ENCODE measurements around the gene CARMIL1. TPM values are rescaled to one million over a fixed set of nuclear protein-coding genes. Genes with fewer than 3 reads are reported as not detected.

CARMIL1 gene
- total RNA-seq, 2 experiments from 2014 or later = 3.9 to 4.0 TPM

DNA sequence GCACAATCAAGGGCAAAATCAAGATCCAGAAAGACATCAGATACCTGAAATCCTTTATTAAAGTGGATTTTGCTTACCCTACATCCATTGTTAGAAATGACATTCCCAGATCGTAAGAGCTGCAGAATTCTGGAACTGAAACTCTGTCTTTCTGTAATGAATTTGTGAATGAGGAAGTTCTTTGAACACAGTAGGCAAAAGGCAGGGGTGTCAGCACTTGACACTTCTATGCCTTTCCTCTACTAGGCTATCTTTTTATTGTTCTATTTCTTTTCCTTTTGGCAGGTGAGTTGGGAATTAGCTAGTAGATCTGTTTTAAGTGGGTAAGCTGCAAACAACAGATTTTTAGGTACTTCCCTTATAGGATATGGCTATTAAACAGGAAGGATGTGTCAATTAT, 126.3 kb downstream of the CARMIL1 start:
- H3K4me1 Mint-ChIP-seq (ENCODE audit: low read depth) = peaks cover 19% of the 10 kb centered on the region
- CTCF ChIA-PET = interaction anchor here (1.1 to 1.4 kb wide), 3 partner anchors 35 to 126 kb away, joined by 4 to 10 read pairs (median 5); partner anchors contain the start of gene CARMIL1
- intact Hi-C loops (cut with micrococcal nuclease) = loop anchor here (1.0 to 10.0 kb wide), 5 partner anchors 13 to 451 kb away; no protein-coding TSS in a partner anchor
- no peak for DNase-seq
- no peaks in the 10 kb centered on the region for H3K27me3 Mint-ChIP-seq (ENCODE audit: low read depth)
- H3K4me3 Mint-ChIP-seq = no peak overlapping the region
- H3K9me3 Mint-ChIP-seq = no peaks in the 10 kb centered on the region
- H3K27ac Mint-ChIP-seq = no peak overlapping the region
- no peaks in the 10 kb centered on the region for H3K36me3 Mint-ChIP-seq (ENCODE audit: low read depth)

DNA sequence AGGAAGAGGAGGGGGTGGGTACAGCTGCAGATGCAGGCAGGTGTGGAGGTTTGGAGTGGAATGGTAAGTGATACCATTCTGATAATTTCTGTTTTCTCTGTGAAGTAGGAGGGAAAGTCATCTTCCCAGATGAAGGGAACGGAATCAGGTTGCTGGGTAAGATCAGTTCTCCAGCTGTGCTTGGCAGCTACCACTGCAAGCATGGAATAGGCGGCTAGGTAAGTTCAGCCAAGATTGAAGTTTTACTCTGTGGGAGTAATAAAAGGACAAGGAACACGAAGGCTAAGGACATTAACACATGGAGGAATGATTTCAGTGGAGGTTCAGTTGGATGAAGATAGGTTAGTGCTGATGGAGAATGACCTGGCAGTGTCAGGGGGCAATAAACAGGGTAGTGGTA, 128.3 kb downstream of the CARMIL1 start:
- CTCF ChIA-PET = no interaction called here
- Mint-ChIP-seq H3K4me1 (ENCODE audit: low read depth) (peaks cover 29% of the 10 kb centered on the region), H3K9me3 (no peaks in the 10 kb centered on the region), H3K4me3 (no peak overlapping the region), H3K27me3 (ENCODE audit: low read depth) (no peaks in the 10 kb centered on the region), H3K36me3 (ENCODE audit: low read depth) (no peaks in the 10 kb centered on the region), H3K27ac (no peak overlapping the region)
- intact Hi-C loops (cut with micrococcal nuclease) = loop anchor here (5.0 to 10.0 kb wide), 2 partner anchors 270 to 453 kb away; no protein-coding TSS in a partner anchor
- DNase-seq = no peak

- Mint-ChIP-seq H3K27ac (peak overlapping the region; percentile 83), H3K4me1 (ENCODE audit: low read depth) (peaks cover 38% of the 10 kb centered on the region), H3K27me3 (ENCODE audit: low read depth) (no peaks in the 10 kb centered on the region), H3K4me3 (peak overlapping the region; percentile 72), H3K36me3 (ENCODE audit: low read depth) (no peaks in the 10 kb centered on the region), H3K9me3 (no peaks in the 10 kb centered on the region)
- intact Hi-C loops (cut with micrococcal nuclease) = no loop called here
- peak; percentile 20 for DNase-seq
- CTCF ChIA-PET = no interaction called here
Measured at GRCh38 chr6:25410102-25410501, 130.9 kb downstream of the CARMIL1 start.

DNA sequence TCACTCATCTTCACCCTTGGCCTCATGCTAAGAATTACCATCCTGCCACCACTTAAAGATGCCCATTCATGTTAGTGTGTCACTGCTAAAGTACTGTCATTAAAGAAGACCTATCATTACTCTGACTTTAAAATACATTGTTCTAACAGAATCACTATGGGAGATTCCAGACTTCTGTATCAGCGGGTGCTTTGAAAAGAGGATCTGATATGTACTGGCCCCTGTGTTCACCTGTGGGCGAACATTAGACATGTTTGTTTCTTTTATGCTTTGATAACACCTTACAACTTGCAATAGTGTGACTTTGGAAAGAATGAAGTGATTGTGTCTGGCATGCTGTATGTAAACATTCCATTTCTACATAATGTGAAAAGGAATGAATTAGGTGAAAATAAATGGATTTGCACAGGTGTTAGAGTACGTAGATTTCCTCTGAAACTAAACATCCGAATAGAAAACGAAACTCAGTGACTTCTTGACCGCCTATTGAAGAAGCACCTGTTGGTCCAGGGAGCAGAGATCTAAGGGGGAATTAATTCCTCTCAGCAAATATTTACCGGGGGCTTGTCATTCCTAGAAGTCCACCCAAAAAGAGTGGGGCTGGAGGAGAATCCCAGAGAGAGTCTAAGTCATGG, 132.3 kb downstream of the CARMIL1 start:
- H3K4me1 Mint-ChIP-seq (ENCODE audit: low read depth) = peaks cover 44% of the 10 kb centered on the region
- CTCF ChIA-PET = no interaction called here
- no peak overlapping the region for H3K4me3 Mint-ChIP-seq
- no peaks in the 10 kb centered on the region for H3K27me3 Mint-ChIP-seq (ENCODE audit: low read depth)
- DNase-seq = no peak
- no peaks in the 10 kb centered on the region for H3K36me3 Mint-ChIP-seq (ENCODE audit: low read depth)
- H3K27ac Mint-ChIP-seq = no peak overlapping the region
- no peaks in the 10 kb centered on the region for H3K9me3 Mint-ChIP-seq
- intact Hi-C loops (cut with micrococcal nuclease) = no loop called here

- DNase-seq = peak; percentile 26
- CTCF ChIA-PET = interaction anchor here (0.9 to 1.0 kb wide), 2 partner anchors 148 kb away, joined by 3 read pairs; no protein-coding TSS in a partner anchor
- H3K27ac Mint-ChIP-seq = no peak overlapping the region
- peaks cover 44% of the 10 kb centered on the region for H3K4me1 Mint-ChIP-seq (ENCODE audit: low read depth)
- H3K9me3 Mint-ChIP-seq = no peaks in the 10 kb centered on the region
- H3K27me3 Mint-ChIP-seq (ENCODE audit: low read depth) = no peaks in the 10 kb centered on the region
- intact Hi-C loops (cut with micrococcal nuclease) = no loop called here
- no peaks in the 10 kb centered on the region for H3K36me3 Mint-ChIP-seq (ENCODE audit: low read depth)
- H3K4me3 Mint-ChIP-seq = no peak overlapping the region
Measured at GRCh38 chr6:25413207-25413905, 134.2 kb downstream of the CARMIL1 start.

GRCh38 chr6:25414168-25414567, 135.0 kb downstream of the CARMIL1 start:
- no peak overlapping the region for H3K4me3 Mint-ChIP-seq
- H3K9me3 Mint-ChIP-seq = no peaks in the 10 kb centered on the region
- intact Hi-C loops (cut with micrococcal nuclease) = no loop called here
- no peaks in the 10 kb centered on the region for H3K27me3 Mint-ChIP-seq (ENCODE audit: low read depth)
- H3K4me1 Mint-ChIP-seq (ENCODE audit: low read depth) = peaks cover 42% of the 10 kb centered on the region
- DNase-seq = no peak
- CTCF ChIA-PET = interaction anchor here (0.9 kb wide), 1 partner anchor 149 kb away, joined by 3 read pairs; no protein-coding TSS in a partner anchor
- no peak overlapping the region for H3K27ac Mint-ChIP-seq
- H3K36me3 Mint-ChIP-seq (ENCODE audit: low read depth) = no peaks in the 10 kb centered on the region

DNA sequence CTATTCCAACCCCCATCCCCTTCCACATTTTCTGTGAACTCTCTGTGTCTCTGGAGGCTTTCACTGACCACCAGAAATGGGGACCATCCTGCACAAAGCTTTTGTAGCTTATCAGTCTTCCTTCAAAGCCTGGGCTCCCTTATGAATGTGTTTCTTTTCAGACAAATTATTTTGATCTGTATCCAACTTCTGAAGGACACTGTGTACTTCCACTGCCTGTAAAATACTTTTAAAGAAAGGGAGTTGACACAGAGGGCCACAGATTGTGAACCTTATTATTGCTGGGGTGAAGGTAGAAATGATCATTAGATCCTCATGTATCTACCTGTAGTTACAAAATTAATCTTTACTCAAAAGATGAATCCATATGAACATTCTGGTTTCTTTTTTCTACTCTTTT, 135.6 kb downstream of the CARMIL1 start:
- Mint-ChIP-seq H3K4me3 (no peak overlapping the region), H3K9me3 (peaks cover 1% of the 10 kb centered on the region), H3K27ac (no peak overlapping the region), H3K4me1 (ENCODE audit: low read depth) (peaks cover 45% of the 10 kb centered on the region), H3K36me3 (ENCODE audit: low read depth) (no peaks in the 10 kb centered on the region), H3K27me3 (ENCODE audit: low read depth) (no peaks in the 10 kb centered on the region)
- intact Hi-C loops (cut with micrococcal nuclease) = no loop called here
- DNase-seq = no peak
- CTCF ChIA-PET = no interaction called here

DNA sequence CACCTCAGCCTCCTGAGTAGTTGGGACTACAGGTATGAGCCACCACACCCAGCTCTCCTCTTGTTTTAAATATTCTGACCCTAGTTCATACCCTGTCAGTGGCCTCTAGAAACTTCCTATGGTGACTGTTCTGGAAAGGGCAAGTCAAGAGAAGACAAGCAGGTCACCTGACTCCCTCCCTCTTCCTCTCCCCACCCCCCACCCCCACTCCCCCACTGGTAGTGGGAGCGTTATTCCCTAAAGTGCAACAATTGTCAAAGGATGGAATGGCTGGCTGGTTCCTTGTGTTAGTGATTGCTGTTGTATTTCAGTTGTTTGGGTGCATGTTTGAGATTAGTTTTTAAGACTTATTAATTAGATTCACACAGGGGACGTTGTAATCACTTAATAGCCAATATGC, 136.1 kb downstream of the CARMIL1 start:
- intact Hi-C loops (cut with micrococcal nuclease) = no loop called here
- CTCF ChIA-PET = no interaction called here
- no peak for DNase-seq
- H3K27me3 Mint-ChIP-seq (ENCODE audit: low read depth) = no peaks in the 10 kb centered on the region
- H3K27ac Mint-ChIP-seq = no peak overlapping the region
- no peak overlapping the region for H3K4me3 Mint-ChIP-seq
- H3K9me3 Mint-ChIP-seq = peaks cover 1% of the 10 kb centered on the region
- no peaks in the 10 kb centered on the region for H3K36me3 Mint-ChIP-seq (ENCODE audit: low read depth)
- peaks cover 41% of the 10 kb centered on the region for H3K4me1 Mint-ChIP-seq (ENCODE audit: low read depth)

DNA sequence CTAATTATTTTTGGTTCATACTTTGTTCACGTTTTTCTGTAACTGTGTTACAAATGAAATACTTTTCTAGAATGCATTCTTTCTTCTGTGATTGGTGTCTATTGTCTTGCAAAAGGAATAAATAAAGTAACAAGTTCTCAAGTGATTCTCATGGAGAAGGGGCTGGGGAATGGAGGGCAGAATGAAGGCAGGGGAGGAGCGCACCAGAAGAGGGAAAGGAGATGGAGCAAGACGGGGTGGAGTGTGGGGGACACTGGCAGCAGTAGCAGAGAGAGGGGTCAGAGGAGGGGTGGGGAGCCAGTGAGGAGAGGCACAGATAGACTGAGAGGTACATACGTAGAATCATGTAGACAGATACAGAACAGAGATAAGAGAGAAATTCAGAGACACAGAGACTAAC, 136.5 kb downstream of the CARMIL1 start:
- DNase-seq = no peak
- CTCF ChIA-PET = no interaction called here
- Mint-ChIP-seq H3K27me3 (ENCODE audit: low read depth) (no peaks in the 10 kb centered on the region), H3K4me1 (ENCODE audit: low read depth) (peaks cover 39% of the 10 kb centered on the region), H3K27ac (no peak overlapping the region), H3K9me3 (peaks cover 1% of the 10 kb centered on the region), H3K4me3 (no peak overlapping the region), H3K36me3 (ENCODE audit: low read depth) (no peaks in the 10 kb centered on the region)
- intact Hi-C loops (cut with micrococcal nuclease) = no loop called here

- intact Hi-C loops (cut with micrococcal nuclease) = no loop called here
- peaks cover 32% of the 10 kb centered on the region for H3K4me1 Mint-ChIP-seq (ENCODE audit: low read depth)
- no peak for DNase-seq
- peaks cover 1% of the 10 kb centered on the region for H3K9me3 Mint-ChIP-seq
- H3K27ac Mint-ChIP-seq = no peak overlapping the region
- CTCF ChIA-PET = interaction anchor here (1.0 to 1.1 kb wide), 2 partner anchors 87 to 152 kb away, joined by 3 read pairs; no protein-coding TSS in a partner anchor
- H3K36me3 Mint-ChIP-seq (ENCODE audit: low read depth) = no peaks in the 10 kb centered on the region
- H3K27me3 Mint-ChIP-seq (ENCODE audit: low read depth) = no peaks in the 10 kb centered on the region
- H3K4me3 Mint-ChIP-seq = no peak overlapping the region
Measured at GRCh38 chr6:25417046-25417605, 138.0 kb downstream of the CARMIL1 start.

DNA sequence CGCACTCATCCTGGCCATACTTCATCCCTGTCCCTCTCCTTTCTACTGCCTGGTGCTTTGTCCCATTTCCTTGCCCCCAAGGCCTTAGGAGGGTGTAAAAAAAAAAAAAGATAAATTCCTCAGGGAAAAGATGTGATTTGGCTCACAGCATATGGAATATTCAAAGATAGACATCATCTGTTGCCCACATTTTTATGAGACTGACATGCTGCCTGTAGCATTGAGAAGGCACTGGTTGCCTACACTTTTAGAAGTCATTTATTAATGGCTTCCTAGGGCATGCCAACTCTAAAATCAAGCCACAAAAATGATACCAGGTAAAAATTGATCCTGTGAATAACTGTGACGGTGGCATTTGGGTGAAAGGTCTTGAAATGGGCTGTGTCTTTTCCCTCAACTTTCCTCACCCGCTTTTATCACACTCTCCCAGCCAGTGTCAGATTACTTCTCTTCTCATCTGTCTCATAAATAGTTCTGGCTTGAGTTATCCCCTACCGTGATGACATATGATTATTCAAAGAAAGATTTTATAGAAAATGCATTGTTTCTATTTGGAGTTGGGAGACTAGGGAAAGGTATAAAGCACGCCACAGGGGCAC, 139.4 kb downstream of the CARMIL1 start:
- H3K36me3 Mint-ChIP-seq (ENCODE audit: low read depth) = no peaks in the 10 kb centered on the region
- H3K27ac Mint-ChIP-seq = no peak overlapping the region
- H3K4me3 Mint-ChIP-seq = no peak overlapping the region
- CTCF ChIA-PET = no interaction called here
- H3K4me1 Mint-ChIP-seq (ENCODE audit: low read depth) = peaks cover 18% of the 10 kb centered on the region
- intact Hi-C loops (cut with micrococcal nuclease) = loop anchor here (2.0 kb wide), 1 partner anchor 14 kb away; no protein-coding TSS in a partner anchor
- H3K9me3 Mint-ChIP-seq = peaks cover 1% of the 10 kb centered on the region
- H3K27me3 Mint-ChIP-seq (ENCODE audit: low read depth) = no peaks in the 10 kb centered on the region
- no peak for DNase-seq

DNA sequence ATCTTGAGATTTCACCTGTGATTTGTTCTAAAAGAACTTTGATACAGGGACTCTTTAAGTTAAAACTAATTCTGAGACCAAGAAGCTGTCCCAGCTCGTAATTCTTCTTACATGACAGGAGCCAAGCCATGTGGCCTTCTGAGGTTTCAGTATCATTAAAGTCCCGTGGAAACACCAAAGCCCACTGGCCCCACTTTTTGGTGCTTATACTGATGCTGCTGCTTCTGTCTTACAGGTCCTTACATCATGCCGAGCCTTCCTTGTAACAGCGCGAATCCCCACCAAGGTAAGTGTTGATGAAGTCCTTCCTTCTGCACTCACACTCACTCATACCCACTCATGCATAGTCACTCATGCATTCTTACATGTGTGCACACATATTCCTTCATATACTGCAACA, 140.7 kb downstream of the CARMIL1 start:
- Mint-ChIP-seq H3K9me3 (peaks cover 1% of the 10 kb centered on the region), H3K4me3 (no peak overlapping the region), H3K36me3 (ENCODE audit: low read depth) (no peaks in the 10 kb centered on the region), H3K27me3 (ENCODE audit: low read depth) (no peaks in the 10 kb centered on the region), H3K27ac (no peak overlapping the region), H3K4me1 (ENCODE audit: low read depth) (peaks cover 10% of the 10 kb centered on the region)
- CTCF ChIA-PET = no interaction called here
- intact Hi-C loops (cut with micrococcal nuclease) = loop anchor here (2.0 kb wide), 1 partner anchor 15 kb away; no protein-coding TSS in a partner anchor
- no peak for DNase-seq
